Measurements from ENCODE around the gene EPC1.

GRCh38 chr10:32266979-32267378 lies 80.0 kb downstream of the EPC1 start:
- TF ChIP-seq CTCF (tag by site-specific recombination; IDR thresholded peaks at IDR 0.05) (no peak), ZBTB11 (tag by site-specific recombination; conservative IDR thresholded peaks at IDR 0.05; ENCODE audit: low read depth) (no peak), ZBTB21 (tag by site-specific recombination; IDR thresholded peaks at IDR 0.05) (no peak), ZNF324 (tag by site-specific recombination; IDR thresholded peaks at IDR 0.05) (no peak), ZNF433 (tag by site-specific recombination; IDR thresholded peaks at IDR 0.05; ENCODE audit: low read depth) (no peak)
